Measurements from ENCODE around the gene GRM3.

GRCh38 chr7:86598311-86598710, 45.4 kb upstream of the GRM3 start:
- no peak for TF ChIP-seq CTCF (conservative IDR thresholded peaks at IDR 0.05; ENCODE audit: low read length)
- TF ChIP-seq EZH2phosphoT487 (IDR thresholded peaks at IDR 0.05; ENCODE audit: borderline replicate concordance, low read depth, low read length), result no peak

Data from OCI-LY7 (cell line).